OCI-LY7 (cell line): ENCODE data around the gene RNASE12. TPM values are rescaled to one million over a fixed set of nuclear protein-coding genes. Genes with fewer than 3 reads are reported as not detected.

Source experiments
- BruUV-seq: library from RNA; stranded (reverse); fragments of 400-500 nt; replicated peaks from 2 replicates; lab custom pipeline; 2021; lab: Mats Ljungman, UMichigan
- CTCF ChIA-PET: fragments of 300-600 bp; sonication (Branson Sonifier 250); formaldehyde crosslinking; loops from one replicate; lab custom pipeline; 2022; ENCODE audit warnings: antibody characterized with exemption; ENCODE audit not compliant: unreplicated experiment; lab: Charles Lee
- POLR2A ChIA-PET: fragments of 300-600 bp; sonication (Branson Sonifier 250); formaldehyde crosslinking; loops from one replicate; lab custom pipeline; 2022; ENCODE audit warnings: antibody characterized with exemption; lab: Charles Lee
- DNase-seq: peaks from one replicate; pipeline ENCODE4 v3.0.0-alpha.2; 2015; ENCODE audit warnings: low spot score
- H2AFZ ChIP-seq: fragments of 200-600 bp; sonication (generic), shearing (Covaris generic); 2 replicates; pipeline ENCODE4 v1.6.1; 2014; ENCODE audit warnings: mild to moderate bottlenecking, antibody characterized with exemption, low read length, moderate library complexity
- H3K27ac ChIP-seq: fragments of 200-600 bp; sonication (generic); 2 replicates; pipeline ENCODE4 v1.5.1; 2014; ENCODE audit warnings: mixed run types, low read depth, mild to moderate bottlenecking, moderate library complexity, low read length, inconsistent platforms; ENCODE audit not compliant: poor library complexity, severe bottlenecking
- H3K36me3 ChIP-seq: fragments of 200-600 bp; sonication (generic); 2 replicates; pipeline ENCODE4 v1.6.1; 2014; ENCODE audit warnings: mild to moderate bottlenecking, antibody characterized with exemption, low read length, moderate library complexity, mixed read lengths; ENCODE audit not compliant: insufficient read depth
- H3K4me1 ChIP-seq: fragments of 200-600 bp; sonication (generic); 2 replicates; pipeline ENCODE4 v1.5.1; 2014; ENCODE audit warnings: mild to moderate bottlenecking, low read length; ENCODE audit not compliant: insufficient read depth, poor library complexity, severe bottlenecking
- H3K4me2 ChIP-seq: fragments of 200-600 bp; sonication (generic); 2 replicates; pipeline ENCODE4 v1.6.1; 2014; ENCODE audit warnings: mild to moderate bottlenecking, low read length
- H3K4me3 ChIP-seq: fragments of 200-600 bp; sonication (generic); 2 replicates; pipeline ENCODE4 v1.5.1; 2014; ENCODE audit warnings: mild to moderate bottlenecking, low read depth, low read length; ENCODE audit not compliant: poor library complexity, severe bottlenecking
- H3K79me2 ChIP-seq: fragments of 200-600 bp; sonication (generic); 2 replicates; pipeline ENCODE4 v1.6.1; 2016; ENCODE audit warnings: low read depth, mild to moderate bottlenecking, low read length, moderate library complexity, mixed read lengths; ENCODE audit not compliant: insufficient read depth
- H3K9me2 ChIP-seq: fragments of 200-600 bp; sonication (generic); 2 replicates; pipeline ENCODE4 v1.6.1; 2016; ENCODE audit warnings: mild to moderate bottlenecking, low read length, mixed read lengths; ENCODE audit not compliant: insufficient read depth
- H3K9me3 ChIP-seq: fragments of 200-600 bp; sonication (generic); 2 replicates; pipeline ENCODE4 v1.6.1; 2014; ENCODE audit warnings: mild to moderate bottlenecking, mixed run types, low read length, mixed read lengths
- H4K20me1 ChIP-seq: fragments of 200-600 bp; sonication (generic); 2 replicates; pipeline ENCODE4 v1.6.1; 2014; ENCODE audit warnings: mild to moderate bottlenecking, antibody characterized with exemption, low read length, moderate library complexity, mixed read lengths; ENCODE audit not compliant: insufficient read depth
- CTCF ChIP-seq: fragments of 200-600 bp; sonication (generic); conservative IDR thresholded peaks from 2 replicates; pipeline ENCODE4 v1.5.1; 2014; ENCODE audit warnings: mild to moderate bottlenecking, antibody characterized with exemption, low read length, moderate library complexity, mixed read lengths
- EZH2phosphoT487 ChIP-seq: fragments of 200-600 bp; sonication (generic); IDR thresholded peaks from 2 replicates; pipeline ENCODE4 v1.6.1; 2018; ENCODE audit warnings: low read depth, borderline replicate concordance, mild to moderate bottlenecking, mixed run types, antibody characterized with exemption, low read length, moderate library complexity, mixed read lengths
- intact Hi-C: fragments of 100-400 bp; cut with micrococcal nuclease; formaldehyde crosslinking; loops from one replicate; pipeline ENCODE4 v1.10.0; 2022; ENCODE audit not compliant: unreplicated experiment
- total RNA-seq, 2 experiments: library from RNA; depleted of rRNA in 1 of 2; stranded (reverse); fragments of >200 nt in 1 of 2; shearing (Covaris generic) in 1 of 2; gene quantifications; 2 replicates each; pipeline ENCODE4 v1.2.3, GENCODE V29; 2014 to 2022

The RNASE12 gene
- total RNA-seq, 2 experiments from 2014 or later, result not detected

DNA sequence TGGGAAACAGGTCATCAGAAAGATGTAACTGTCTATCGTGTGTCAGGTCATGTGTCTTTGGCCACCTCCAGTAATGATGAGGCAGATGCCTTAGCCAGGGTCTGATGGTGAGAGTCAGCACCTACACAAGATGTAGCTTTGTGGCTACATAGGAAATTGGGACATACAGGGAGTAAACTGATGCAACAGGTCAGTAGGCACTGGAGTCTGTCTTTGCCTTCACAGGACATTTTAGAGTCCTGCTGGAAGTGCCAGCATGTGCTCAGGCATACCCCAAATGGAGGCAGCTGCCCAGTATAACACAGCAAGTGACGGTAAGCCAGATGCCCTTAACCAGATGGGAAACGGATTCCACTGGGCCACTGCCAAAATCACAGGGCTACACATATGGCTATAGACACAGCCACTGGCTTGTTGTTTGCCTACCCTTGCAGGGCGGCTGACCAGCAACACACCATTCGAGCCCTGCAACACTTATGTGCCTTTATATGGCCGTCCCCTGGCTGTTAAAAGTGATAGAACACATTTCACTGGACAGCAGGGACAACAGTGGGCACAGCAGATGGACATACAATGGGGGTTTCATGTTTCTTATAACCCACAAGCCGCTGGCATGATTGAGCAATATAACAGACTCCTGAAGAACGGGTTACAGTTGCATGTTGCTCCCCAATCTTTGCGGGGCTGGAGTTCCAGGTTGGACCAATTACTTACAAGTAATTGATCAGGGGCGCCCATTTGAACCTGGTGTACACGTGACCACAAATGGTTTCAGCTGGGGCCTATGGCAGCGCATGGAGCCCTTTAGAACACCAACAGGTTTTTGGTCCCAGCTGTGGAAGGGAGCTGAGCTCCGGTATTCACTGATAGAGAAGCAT is 12.9 kb upstream of the RNASE12 start:
- CTCF ChIA-PET, result interaction anchor here (0.5 kb wide), 1 partner anchor 419 kb away, joined by 3 read pairs; no protein-coding TSS in a partner anchor
- intact Hi-C loops, result no loop called here
- H3K36me3 ChIP-seq, result no peaks in the 10 kb centered on the region

DNA sequence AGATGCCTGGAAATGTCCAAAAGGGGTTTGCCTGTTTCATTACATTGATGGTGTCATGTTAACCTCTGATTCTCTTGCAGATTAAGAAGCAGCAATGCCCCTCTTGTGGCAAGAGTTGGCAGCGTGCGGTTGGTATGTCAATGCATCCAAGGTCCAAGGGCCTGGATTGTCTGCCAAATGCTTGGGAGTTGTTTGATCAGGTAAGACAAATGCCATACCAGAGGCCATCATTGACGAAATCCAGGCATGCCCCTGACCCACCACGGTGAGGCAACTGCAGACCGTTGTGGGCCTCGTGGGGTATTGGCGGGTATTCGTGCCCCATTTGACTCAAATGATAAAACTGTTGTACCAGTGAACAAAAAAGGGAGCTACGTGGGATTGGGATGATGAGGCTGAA is 11.4 kb upstream of the RNASE12 start:
- no peaks in the 10 kb centered on the region for H3K79me2 ChIP-seq
- intact Hi-C loops, result no loop called here
- no peak overlapping the region for H3K27ac ChIP-seq
- CTCF ChIA-PET, result no interaction called here
- H3K9me2 ChIP-seq, result no peaks in the 10 kb centered on the region
- no peak overlapping the region for H3K4me3 ChIP-seq
- no peak overlapping the region for H3K4me2 ChIP-seq
- no peaks in the 10 kb centered on the region for H3K36me3 ChIP-seq
- DNase-seq, result no peak
- no peaks in the 10 kb centered on the region for H3K9me3 ChIP-seq
- BruUV-seq, result no TSS peak
- no peaks in the 10 kb centered on the region for H3K4me1 ChIP-seq
- no peak for TF ChIP-seq EZH2phosphoT487
- TF ChIP-seq CTCF, result no peak
- H2AFZ ChIP-seq, result no peak overlapping the region
- no peaks in the 10 kb centered on the region for H4K20me1 ChIP-seq
- POLR2A ChIA-PET, result no interaction called here

More for the DNA sequence above, 12.9 kb upstream of the RNASE12 start:
- Histone ChIP-seq H3K9me3 (no peaks in the 10 kb centered on the region), H4K20me1 (no peaks in the 10 kb centered on the region), H3K4me3 (no peak overlapping the region), H3K27ac (no peak overlapping the region), H3K4me2 (no peak overlapping the region), H3K9me2 (no peaks in the 10 kb centered on the region), H2AFZ (no peak overlapping the region), H3K79me2 (no peaks in the 10 kb centered on the region), H3K4me1 (peaks cover 6% of the 10 kb centered on the region)
- BruUV-seq, result no TSS peak
- TF ChIP-seq CTCF, result no peak
- DNase-seq, result no peak
- POLR2A ChIA-PET, result interaction anchor here (0.6 kb wide), 1 partner anchor 58 kb away, joined by 4 read pairs; no protein-coding TSS in a partner anchor

- H2AFZ ChIP-seq, result no peak overlapping the region
These were observed 10.3 kb upstream of the RNASE12 start for GRCh38 chr14:20601522-20601921.

More at GRCh38 chr14:20601522-20601921, 10.3 kb upstream of the RNASE12 start:
- no peak overlapping the region for H3K4me3 ChIP-seq
- BruUV-seq, result no TSS peak
- ChIA-PET CTCF (no interaction called here), POLR2A (no interaction called here)
- TF ChIP-seq CTCF (no peak), EZH2phosphoT487 (no peak)
- H3K27ac ChIP-seq, result no peak overlapping the region
- intact Hi-C loops, result no loop called here
- H3K79me2 ChIP-seq, result no peaks in the 10 kb centered on the region
- H4K20me1 ChIP-seq, result no peaks in the 10 kb centered on the region
- H3K36me3 ChIP-seq, result no peaks in the 10 kb centered on the region
- H3K4me1 ChIP-seq, result no peaks in the 10 kb centered on the region
- DNase-seq, result no peak
- H3K4me2 ChIP-seq, result no peak overlapping the region
- H3K9me3 ChIP-seq, result no peaks in the 10 kb centered on the region
- H3K9me2 ChIP-seq, result no peaks in the 10 kb centered on the region
